ACC112 (cell line): ENCODE results near the gene NFATC2IP.
"Not testable (repeated sequence)": the region's sequence is repeated elsewhere in the genome, so short reads cannot be mapped to it uniquely, and the experiment has no call there.

Experiments
- H2AFZ ChIP-seq: fragments of 200-600 bp; sonication (generic); one replicate; pipeline ENCODE4 v1.6.0; 2017; ENCODE audit warnings: antibody characterized with exemption, low read length; ENCODE audit not compliant: unreplicated experiment
- H3K27ac ChIP-seq: fragments of 200-600 bp; sonication (generic); 2 replicates; pipeline ENCODE4 v1.5.1; 2014; ENCODE audit warnings: low read depth, mild to moderate bottlenecking, antibody characterized with exemption, low read length, moderate library complexity
- H3K27me3 ChIP-seq: fragments of 200-600 bp; sonication (generic); 2 replicates; pipeline ENCODE4 v1.6.1; 2014; ENCODE audit warnings: mild to moderate bottlenecking, antibody characterized with exemption, low read length, moderate library complexity, mixed read lengths; ENCODE audit not compliant: insufficient read depth
- H3K36me3 ChIP-seq: fragments of 200-600 bp; sonication (generic); 2 replicates; pipeline ENCODE4 v1.6.1; 2016; ENCODE audit warnings: mild to moderate bottlenecking, antibody characterized with exemption, low read length, moderate library complexity, mixed read lengths; ENCODE audit not compliant: insufficient read depth
- H3K4me1 ChIP-seq: fragments of 200-600 bp; sonication (generic); one replicate; pipeline ENCODE4 v1.6.1; 2016; ENCODE audit warnings: low read length, mixed read lengths; ENCODE audit not compliant: insufficient read depth, unreplicated experiment, control insufficient read depth
- H3K4me3 ChIP-seq: fragments of 200-600 bp; sonication (generic); 2 replicates; pipeline ENCODE4 v1.5.1; 2014; ENCODE audit warnings: mild to moderate bottlenecking, low read depth, low read length
- H3K79me2 ChIP-seq: fragments of 200-600 bp; sonication (generic); one replicate; pipeline ENCODE4 v1.6.0; 2016; ENCODE audit warnings: low read length; ENCODE audit not compliant: control insufficient read depth, unreplicated experiment, insufficient read depth

Gene NFATC2IP

GRCh38 chr16:28974007-28974436 is 23.3 kb downstream of the NFATC2IP start:
- H3K4me1 ChIP-seq, result peaks cover 16% of the 10 kb centered on the region

GRCh38 chr16:28974437-28975157 is 23.9 kb downstream of the NFATC2IP start, which contains the start of gene SPNS1:
Gene SPNS1 (plus strand): TSS chr16:28974778. CDS start chr16:28975152, 374 bp downstream.
- H2AFZ ChIP-seq, result peak within 1 kb of the TSS; percentile 99
- peaks cover 16% of the 10 kb centered on the region for H3K4me1 ChIP-seq
- peak within 1 kb of the TSS; percentile 92 for H3K27ac ChIP-seq
- peaks cover 29% of the 10 kb centered on the region for H3K79me2 ChIP-seq
- no peaks in the 10 kb centered on the region for H3K27me3 ChIP-seq
- peak within 1 kb of the TSS; percentile 99 for H3K4me3 ChIP-seq
- H3K36me3 ChIP-seq, result no peaks in the 10 kb centered on the region

More at GRCh38 chr16:28974007-28974436, 23.3 kb downstream of the NFATC2IP start:
- Histone ChIP-seq H3K36me3 (no peaks in the 10 kb centered on the region), H3K4me3 (peak overlapping the region; percentile 99), H3K27me3 (no peaks in the 10 kb centered on the region), H3K79me2 (peaks cover 29% of the 10 kb centered on the region), H2AFZ (peak overlapping the region; percentile 74), H3K27ac (peak overlapping the region; percentile 92)

- H3K79me2 ChIP-seq, result peaks cover 29% of the 10 kb centered on the region
- H3K4me3 ChIP-seq, result peak overlapping the region; percentile 99
- no peaks in the 10 kb centered on the region for H3K36me3 ChIP-seq
- no peaks in the 10 kb centered on the region for H3K27me3 ChIP-seq
- H3K4me1 ChIP-seq, result peaks cover 16% of the 10 kb centered on the region
- peak overlapping the region; percentile 99 for H2AFZ ChIP-seq
- peak overlapping the region; percentile 92 for H3K27ac ChIP-seq
These were observed 24.4 kb downstream of the NFATC2IP start for GRCh38 chr16:28975158-28975599.

- H2AFZ ChIP-seq, result no peak overlapping the region
- no peak overlapping the region for H3K4me3 ChIP-seq
- H3K36me3 ChIP-seq, result peaks cover 20% of the 10 kb centered on the region
- H3K27me3 ChIP-seq, result no peaks in the 10 kb centered on the region
- H3K79me2 ChIP-seq, result peaks cover 29% of the 10 kb centered on the region
- no peak overlapping the region for H3K27ac ChIP-seq
- peaks cover 16% of the 10 kb centered on the region for H3K4me1 ChIP-seq
These were observed 27.2 kb downstream of the NFATC2IP start for GRCh38 chr16:28977703-28978662.

- H2AFZ ChIP-seq, H3K27me3 ChIP-seq, H3K4me1 ChIP-seq, H3K27ac ChIP-seq, H3K4me3 ChIP-seq: not testable (repeated sequence)
- Histone ChIP-seq H3K79me2 (peaks cover 24% of the 10 kb centered on the region), H3K36me3 (peaks cover 20% of the 10 kb centered on the region)
These were observed 29.6 kb downstream of the NFATC2IP start for GRCh38 chr16:28980330-28980729.

- H3K4me1 ChIP-seq, result peaks cover 4% of the 10 kb centered on the region
- H3K27me3 ChIP-seq, result no peaks in the 10 kb centered on the region
- H3K79me2 ChIP-seq, result peaks cover 18% of the 10 kb centered on the region
- H2AFZ ChIP-seq, result no peak overlapping the region
- H3K27ac ChIP-seq, result no peak overlapping the region
- no peak overlapping the region for H3K4me3 ChIP-seq
- peaks cover 24% of the 10 kb centered on the region for H3K36me3 ChIP-seq
These were observed 30.2 kb downstream of the NFATC2IP start for GRCh38 chr16:28980929-28981328.

GRCh38 chr16:28981517-28981916 is 30.8 kb downstream of the NFATC2IP start:
- no peak overlapping the region for H3K4me3 ChIP-seq
- H3K27me3 ChIP-seq, result no peaks in the 10 kb centered on the region
- peaks cover 28% of the 10 kb centered on the region for H3K36me3 ChIP-seq
- no peak overlapping the region for H2AFZ ChIP-seq
- H3K27ac ChIP-seq, result no peak overlapping the region
- H3K4me1 ChIP-seq, result peaks cover 3% of the 10 kb centered on the region
- peaks cover 12% of the 10 kb centered on the region for H3K79me2 ChIP-seq

- Histone ChIP-seq H3K27ac (no peak overlapping the region), H2AFZ (no peak overlapping the region), H3K4me3 (no peak overlapping the region), H3K4me1 (no peaks in the 10 kb centered on the region), H3K79me2 (peaks cover 5% of the 10 kb centered on the region), H3K36me3 (peaks cover 37% of the 10 kb centered on the region), H3K27me3 (no peaks in the 10 kb centered on the region)
These were observed 31.7 kb downstream of the NFATC2IP start for GRCh38 chr16:28982418-28982817.

- Histone ChIP-seq H3K36me3 (peaks cover 38% of the 10 kb centered on the region), H3K4me3 (no peak overlapping the region), H3K27ac (no peak overlapping the region), H3K79me2 (no peaks in the 10 kb centered on the region), H3K4me1 (no peaks in the 10 kb centered on the region), H2AFZ (no peak overlapping the region), H3K27me3 (no peaks in the 10 kb centered on the region)
These were observed 32.2 kb downstream of the NFATC2IP start for GRCh38 chr16:28982949-28983348.

GRCh38 chr16:28983644-28984043 is 32.9 kb downstream of the NFATC2IP start:
- Histone ChIP-seq H3K79me2 (no peaks in the 10 kb centered on the region), H3K4me1 (no peaks in the 10 kb centered on the region), H3K4me3 (no peak overlapping the region), H2AFZ (no peak overlapping the region), H3K27me3 (no peaks in the 10 kb centered on the region), H3K36me3 (peaks cover 38% of the 10 kb centered on the region), H3K27ac (no peak overlapping the region)
